Nephron progenitor cell (in vitro differentiated cells): ENCODE measurements around the gene NT5C1B.

Experiments
- DNase-seq: peaks from one replicate; pipeline ENCODE4 v3.0.0; 2021
- H3K27ac Mint-ChIP-seq: 2 replicates; pipeline ENCODE4 v1.8.0; 2021; ENCODE audit warnings: mild to moderate bottlenecking, moderate library complexity, mixed read lengths
- H3K27me3 Mint-ChIP-seq: 2 replicates; pipeline ENCODE4 v1.8.0; 2021; ENCODE audit warnings: mild to moderate bottlenecking, low read depth, mixed read lengths; ENCODE audit not compliant: poor library complexity
- H3K36me3 Mint-ChIP-seq: 2 replicates; pipeline ENCODE4 v1.8.0; 2021; ENCODE audit warnings: low read depth, mixed read lengths
- H3K4me1 Mint-ChIP-seq: 2 replicates; pipeline ENCODE4 v1.8.0; 2021; ENCODE audit warnings: mixed read lengths
- H3K4me3 Mint-ChIP-seq: 2 replicates; pipeline ENCODE4 v1.8.0; 2021; ENCODE audit warnings: mild to moderate bottlenecking, moderate library complexity, mixed read lengths
- H3K9me3 Mint-ChIP-seq: 2 replicates; pipeline ENCODE4 v1.8.0; 2021; ENCODE audit warnings: mild to moderate bottlenecking, moderate library complexity, mixed read lengths
- TF ChIP-seq, protein P1 (sequence below): fragments of 200-600 bp; sonication (generic); IDR thresholded peaks from 2 replicates; pipeline ENCODE4 v1.5.0; 2021; ENCODE audit warnings: antibody characterized with exemption

Gene NT5C1B

DNA sequence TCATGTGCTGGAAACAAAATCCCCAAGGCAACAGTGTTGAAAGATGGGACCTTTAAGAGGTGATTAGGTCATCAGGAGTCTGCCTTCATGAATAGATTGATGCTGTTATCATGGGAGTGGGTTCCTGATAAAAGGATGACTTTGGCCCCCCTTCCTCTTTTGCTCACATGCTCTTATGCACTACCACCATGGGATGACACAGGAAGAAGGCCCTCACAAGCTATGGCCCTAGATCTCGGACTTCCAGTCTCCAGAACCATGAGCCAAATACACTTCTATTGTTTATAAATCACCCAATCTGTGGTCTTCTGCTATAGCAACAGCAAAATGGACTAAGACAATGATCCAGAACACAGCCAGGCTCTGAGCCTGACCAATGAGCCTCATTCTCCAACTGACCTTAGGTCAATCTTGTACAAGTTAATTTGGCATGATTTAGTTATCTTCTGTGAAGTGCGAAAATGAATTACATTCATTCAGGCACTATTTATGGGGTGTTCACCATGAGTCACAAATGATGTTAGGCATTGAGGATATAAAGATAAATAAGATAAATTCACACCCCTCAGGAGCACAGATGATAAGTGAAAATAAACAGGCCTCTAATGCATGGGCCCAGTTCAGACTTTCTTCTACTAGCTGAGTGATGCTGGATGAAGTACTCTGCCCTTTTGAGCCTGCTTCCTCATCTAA is 37.7 kb upstream of the NT5C1B start:
- TF ChIP-seq, protein P1, sequence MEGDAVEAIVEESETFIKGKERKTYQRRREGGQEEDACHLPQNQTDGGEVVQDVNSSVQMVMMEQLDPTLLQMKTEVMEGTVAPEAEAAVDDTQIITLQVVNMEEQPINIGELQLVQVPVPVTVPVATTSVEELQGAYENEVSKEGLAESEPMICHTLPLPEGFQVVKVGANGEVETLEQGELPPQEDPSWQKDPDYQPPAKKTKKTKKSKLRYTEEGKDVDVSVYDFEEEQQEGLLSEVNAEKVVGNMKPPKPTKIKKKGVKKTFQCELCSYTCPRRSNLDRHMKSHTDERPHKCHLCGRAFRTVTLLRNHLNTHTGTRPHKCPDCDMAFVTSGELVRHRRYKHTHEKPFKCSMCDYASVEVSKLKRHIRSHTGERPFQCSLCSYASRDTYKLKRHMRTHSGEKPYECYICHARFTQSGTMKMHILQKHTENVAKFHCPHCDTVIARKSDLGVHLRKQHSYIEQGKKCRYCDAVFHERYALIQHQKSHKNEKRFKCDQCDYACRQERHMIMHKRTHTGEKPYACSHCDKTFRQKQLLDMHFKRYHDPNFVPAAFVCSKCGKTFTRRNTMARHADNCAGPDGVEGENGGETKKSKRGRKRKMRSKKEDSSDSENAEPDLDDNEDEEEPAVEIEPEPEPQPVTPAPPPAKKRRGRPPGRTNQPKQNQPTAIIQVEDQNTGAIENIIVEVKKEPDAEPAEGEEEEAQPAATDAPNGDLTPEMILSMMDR = no peak
- Mint-ChIP-seq H3K27ac (peak overlapping the region; percentile 39), H3K4me1 (no peaks in the 10 kb centered on the region), H3K9me3 (peaks cover 9% of the 10 kb centered on the region), H3K4me3 (no peak overlapping the region), H3K36me3 (peaks cover 3% of the 10 kb centered on the region), H3K27me3 (peaks cover 5% of the 10 kb centered on the region)
- DNase-seq = no peak

DNA sequence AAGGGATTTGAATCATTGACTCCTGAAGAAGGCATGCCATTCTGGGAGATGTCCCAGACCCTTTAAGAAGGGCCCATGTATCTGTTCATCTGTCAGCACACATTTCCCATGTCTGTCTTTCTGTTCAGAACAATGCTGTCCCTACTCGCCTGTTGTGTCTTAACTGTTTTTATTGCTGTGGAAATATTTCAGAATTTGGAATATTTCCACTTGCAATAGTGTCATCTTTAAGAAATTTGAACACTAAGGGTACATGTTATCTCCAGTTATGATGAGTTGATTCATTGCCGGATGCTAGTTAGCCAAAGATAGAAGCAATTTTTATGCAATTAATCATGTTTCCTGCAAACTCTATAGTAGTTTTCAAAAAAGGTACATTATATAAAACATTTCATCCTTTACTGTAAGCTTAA is 36.9 kb upstream of the NT5C1B start:
- TF ChIP-seq, protein P1 = no peak
- no peaks in the 10 kb centered on the region for H3K36me3 Mint-ChIP-seq
- peaks cover 1% of the 10 kb centered on the region for H3K9me3 Mint-ChIP-seq
- H3K27ac Mint-ChIP-seq = no peak overlapping the region
- no peak for DNase-seq
- H3K4me3 Mint-ChIP-seq = no peak overlapping the region
- H3K27me3 Mint-ChIP-seq = peaks cover 5% of the 10 kb centered on the region
- H3K4me1 Mint-ChIP-seq = no peaks in the 10 kb centered on the region

DNA sequence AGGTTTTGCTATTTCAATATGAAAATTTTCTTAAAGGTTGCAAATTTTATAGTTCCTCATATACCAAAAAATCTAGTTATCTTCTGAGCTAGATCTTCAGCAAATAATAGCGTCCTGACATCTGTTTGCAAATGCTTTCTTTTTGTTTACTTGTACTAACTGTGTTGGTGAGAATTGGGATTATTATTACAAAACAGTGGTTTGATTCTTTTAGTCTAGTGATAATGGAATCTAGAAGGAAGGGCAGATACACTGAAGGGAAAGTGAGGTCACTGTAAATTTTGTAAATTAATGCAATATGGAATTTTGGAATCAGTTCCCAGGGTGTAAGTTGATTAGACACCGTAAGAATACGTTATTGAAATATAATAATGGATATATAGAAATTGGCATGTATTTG is 36.2 kb upstream of the NT5C1B start:
- Mint-ChIP-seq H3K27me3 (peaks cover 4% of the 10 kb centered on the region), H3K4me1 (no peaks in the 10 kb centered on the region), H3K4me3 (no peak overlapping the region), H3K9me3 (no peaks in the 10 kb centered on the region), H3K27ac (no peak overlapping the region), H3K36me3 (no peaks in the 10 kb centered on the region)
- no peak for DNase-seq
- TF ChIP-seq, protein P1 = no peak

DNA sequence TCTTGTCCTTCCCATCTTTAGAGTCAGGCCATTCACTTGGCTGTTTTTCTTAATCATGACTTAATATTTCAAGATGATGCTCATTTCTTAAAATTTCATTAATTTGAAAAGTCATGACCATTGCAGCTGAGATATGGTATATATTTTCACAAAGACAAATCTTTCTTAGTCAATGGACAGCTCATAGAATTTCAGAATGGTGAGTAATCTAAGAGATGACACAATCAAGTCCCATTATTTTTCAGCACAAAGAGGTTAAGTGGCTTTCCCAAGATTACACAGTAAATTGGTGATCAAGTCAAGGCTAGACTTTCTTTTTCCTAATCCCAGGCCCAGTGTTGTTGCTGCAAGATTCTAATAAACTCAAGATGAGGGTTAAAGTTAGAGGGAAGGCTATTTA is 34.4 kb upstream of the NT5C1B start:
- H3K4me3 Mint-ChIP-seq = no peak overlapping the region
- H3K36me3 Mint-ChIP-seq = no peaks in the 10 kb centered on the region
- TF ChIP-seq, protein P1 = no peak
- H3K27me3 Mint-ChIP-seq = peaks cover 2% of the 10 kb centered on the region
- H3K9me3 Mint-ChIP-seq = no peaks in the 10 kb centered on the region
- H3K4me1 Mint-ChIP-seq = no peaks in the 10 kb centered on the region
- no peak overlapping the region for H3K27ac Mint-ChIP-seq
- no peak for DNase-seq

DNA sequence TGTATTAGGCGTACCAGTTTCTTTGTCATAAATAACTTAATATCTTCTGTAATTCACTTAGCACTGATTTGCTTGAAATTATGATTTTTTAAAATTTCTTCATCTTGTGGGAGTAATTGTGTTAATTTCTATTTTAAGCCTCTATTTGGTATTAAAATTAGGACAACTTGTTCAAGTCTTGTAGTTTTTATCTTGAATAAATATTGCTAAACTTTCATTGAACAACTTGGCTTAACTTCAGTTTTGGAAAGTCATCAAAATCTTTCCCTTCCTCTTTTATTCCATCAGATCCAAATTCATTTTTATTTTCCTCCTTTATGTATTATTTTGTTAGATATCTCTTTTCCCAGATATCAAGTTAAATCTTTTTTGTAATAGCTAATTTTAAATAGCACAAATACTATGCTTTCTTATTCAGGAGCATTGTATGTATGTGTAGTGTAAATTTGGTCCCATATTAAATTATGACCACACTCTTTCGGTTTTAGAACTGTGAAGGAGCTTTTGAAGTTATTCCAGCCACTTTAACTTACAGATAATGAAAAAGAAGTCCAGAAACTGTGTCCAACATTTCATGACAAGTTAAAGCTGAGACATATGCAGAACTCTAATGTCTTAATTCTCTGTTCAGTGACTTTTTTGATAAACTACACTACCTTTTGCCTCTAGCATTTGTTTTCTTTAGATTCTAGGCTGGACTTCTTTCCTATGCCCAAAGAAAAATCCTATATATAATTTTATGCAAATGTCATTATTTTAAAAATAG is 31.7 kb upstream of the NT5C1B start:
- Mint-ChIP-seq H3K27me3 (peaks cover 2% of the 10 kb centered on the region), H3K9me3 (peaks cover 9% of the 10 kb centered on the region), H3K4me1 (no peaks in the 10 kb centered on the region), H3K4me3 (no peak overlapping the region), H3K36me3 (no peaks in the 10 kb centered on the region), H3K27ac (no peak overlapping the region)
- TF ChIP-seq, protein P1 = no peak
- no peak for DNase-seq
